ENCODE measurements around the gene LRRC26. TPM values are rescaled to one million over a fixed set of nuclear protein-coding genes. Genes with fewer than 3 reads are reported as not detected.

The LRRC26 gene
- total RNA-seq, 1 experiment from 2014 or later = 2.4 TPM

- no peak for TF ChIP-seq REST (IDR thresholded peaks at IDR 0.05; ENCODE audit: low read depth)
Measured at GRCh38 chr9:137170486-137171148, 766 bp upstream of the LRRC26 start (continued).

GRCh38 chr9:137168904-137169856 is 671 bp downstream of the LRRC26 start:
- Histone ChIP-seq H3K4me3 (replicated peaks in 1 of 2; ENCODE audit: low read depth in 1 of 2, low read length in 2 of 2) (peak overlapping the region; percentile 41 to 60), H3K9me3 (ENCODE audit: control insufficient read depth in 1 of 2, insufficient read depth in 1 of 2, low read depth in 1 of 2, low read length in 2 of 2) (no peaks in the 10 kb centered on the region), H3K4me1 (ENCODE audit: control insufficient read depth in 1 of 2, insufficient read depth in 2 of 2, low read length in 2 of 2) (peaks cover 14 to 40% of the 10 kb centered on the region in 2 experiments), H3K36me3 (ENCODE audit: control insufficient read depth in 1 of 2, insufficient read depth in 2 of 2, low read length in 2 of 2) (no peaks in the 10 kb centered on the region), H2AFZ (ENCODE audit: low read depth, low read length, poor library complexity, severe bottlenecking) (no peak overlapping the region), H3K4me2 (ENCODE audit: low read length) (peak overlapping the region; percentile 84), H3K27ac (ENCODE audit: low read depth, low read length) (peak overlapping the region; percentile 65; the same call in 1 of the 2 replicates), H3K9me2 (ENCODE audit: insufficient read depth) (no peaks in the 10 kb centered on the region), H3K79me2 (ENCODE audit: insufficient read depth, low read length) (no peaks in the 10 kb centered on the region), H3K27me3 (ENCODE audit: insufficient read depth, low read length) (no peaks in the 10 kb centered on the region), H4K20me1 (ENCODE audit: insufficient read depth) (no peaks in the 10 kb centered on the region), H3K9ac (ENCODE audit: low read length) (peak overlapping the region; percentile 58)
- DNase-seq (ENCODE audit: low read depth, low spot score) (peak; percentile 65), ATAC-seq (peak; percentile 75)
- no TSS peak for BruUV-seq (replicated peaks)
- ChIA-PET RAD21 (ENCODE audit: low non-redundant PET in 1 of 2, low total read pairs in 2 of 2, uncharacterized antibody in 2 of 2, unreplicated experiment in 2 of 2) (interaction anchor here in 1 of 2 experiments (1.0 kb wide), 1 partner anchor 20 kb away, joined by 3 read pairs; no protein-coding TSS in a partner anchor), POLR2A (interaction anchor here (0.9 to 3.4 kb wide), 3 partner anchors 8 to 101 kb away, joined by 3 to 12 read pairs (median 3); no protein-coding TSS in a partner anchor), CTCF (interaction anchor here (1.1 to 1.9 kb wide), 3 partner anchors 58 to 140 kb away, joined by 4 to 5 read pairs (median 4); partner anchors contain the start of gene RNF224)
- TF ChIP-seq ZFX (IDR thresholded peaks at IDR 0.05) (peak; percentile 58; the same call in 1 of the 2 replicates), POLR2AphosphoS5 (IDR thresholded peaks at IDR 0.05; ENCODE audit: low read depth, low read length) (peak; percentile 71), EZH2 (IDR thresholded peaks at IDR 0.05) (no peak), SIN3A (IDR thresholded peaks at IDR 0.05; ENCODE audit: low read depth) (no peak), JUND (IDR thresholded peaks at IDR 0.05) (no peak), ELF1 (IDR thresholded peaks at IDR 0.05; ENCODE audit: borderline replicate concordance, low read depth) (no peak)
- intact Hi-C loops (cut with micrococcal nuclease) = no loop called here

Measured in HCT116 (cell line).